Osteoblast (primary cell): ENCODE measurements around the gene KIAA0232. TPM values are rescaled to one million over a fixed set of nuclear protein-coding genes. Genes with fewer than 3 reads are reported as not detected.

Experiments
- DNase-seq: peaks from one replicate; pipeline ENCODE4 v3.0.0; 2011; ENCODE audit warnings: low spot score, mixed read lengths; ENCODE audit not compliant: insufficient read length; ENCODE audit errors: missing footprints
- H2AFZ ChIP-seq: 2 replicates; pipeline ENCODE4 v1.6.0; 2011; ENCODE audit warnings: mild to moderate bottlenecking, low read length
- H3K27ac ChIP-seq: 2 replicates; pipeline ENCODE4 v1.5.1; 2011; ENCODE audit warnings: mild to moderate bottlenecking, low read depth, low read length, moderate library complexity
- H3K27me3 ChIP-seq: 2 replicates; pipeline ENCODE4 v1.6.0; 2012; ENCODE audit warnings: mild to moderate bottlenecking, control low read depth, inconsistent platforms, low read length, moderate library complexity; ENCODE audit not compliant: insufficient read depth
- H3K36me3 ChIP-seq: 2 replicates; pipeline ENCODE4 v1.5.1; 2011; ENCODE audit warnings: mild to moderate bottlenecking, low read length, control low read depth, moderate library complexity; ENCODE audit not compliant: insufficient read depth
- H3K4me1 ChIP-seq: 2 replicates; pipeline ENCODE4 v1.5.1; 2011; ENCODE audit warnings: mild to moderate bottlenecking, low read length, control low read depth, moderate library complexity; ENCODE audit not compliant: insufficient read depth
- H3K4me2 ChIP-seq: 2 replicates; pipeline ENCODE4 v1.6.0; 2011; ENCODE audit warnings: mild to moderate bottlenecking, low read length; ENCODE audit not compliant: insufficient read depth
- H3K4me3 ChIP-seq: fragments of 200-600 bp; sonication (generic); 3 replicates; pipeline ENCODE4 v1.5.1; 2012; ENCODE audit warnings: mild to moderate bottlenecking, low read length, inconsistent platforms; ENCODE audit not compliant: insufficient read depth
- H3K79me2 ChIP-seq: 2 replicates; pipeline ENCODE4 v1.6.0; 2012; ENCODE audit warnings: mild to moderate bottlenecking, low read length, control low read depth, inconsistent platforms; ENCODE audit not compliant: insufficient read depth
- H3K9me3 ChIP-seq: 2 replicates; pipeline ENCODE4 v1.5.1; 2011; ENCODE audit warnings: low read depth, low read length, control low read depth
- H4K20me1 ChIP-seq: 2 replicates; pipeline ENCODE4 v1.6.0; 2012; ENCODE audit warnings: mild to moderate bottlenecking, low read length, control low read depth; ENCODE audit not compliant: insufficient read depth
- CTCF ChIP-seq: IDR thresholded peaks from 2 replicates; pipeline ENCODE4 v1.5.1; 2011; ENCODE audit warnings: mild to moderate bottlenecking, low read depth, low read length, moderate library complexity; ENCODE audit errors: extremely low read depth
- total RNA-seq: library from RNA; depleted of rRNA; stranded (reverse); fragments of >200 nt; gene quantifications from 2 replicates; pipeline ENCODE4 v1.2.3, GENCODE V29; 2012

KIAA0232 gene
- total RNA-seq, 1 donor, result 23.9 TPM

DNA sequence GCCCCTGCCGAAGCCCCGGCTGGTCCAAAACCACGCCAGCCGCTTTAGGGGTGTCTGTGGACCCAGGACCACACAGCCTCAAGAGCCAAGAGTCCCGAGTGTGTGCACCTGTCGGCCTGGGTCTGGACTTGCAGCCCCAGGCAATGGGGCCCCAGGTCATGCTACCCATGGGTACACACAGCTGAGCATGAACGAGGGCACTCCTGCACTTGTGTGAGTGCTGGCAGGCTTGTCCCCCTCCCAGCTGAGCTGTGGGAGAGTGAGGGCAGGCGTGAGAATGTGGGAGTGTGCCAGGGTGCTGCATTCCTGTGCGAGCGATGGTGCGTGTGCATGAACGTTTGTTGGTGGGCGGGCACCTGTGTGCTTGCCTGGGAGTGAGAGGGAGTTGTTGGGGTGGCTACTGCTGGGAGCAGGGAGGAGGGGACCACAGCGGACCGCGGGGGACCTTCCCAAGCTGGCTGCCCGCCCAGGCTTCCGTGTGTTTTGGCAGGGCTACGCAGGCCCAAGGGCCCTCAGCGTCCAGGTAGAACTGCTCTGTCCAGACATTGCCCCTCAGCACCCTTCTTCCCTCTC lies 35.7 kb upstream of the KIAA0232 start:
- no peaks in the 10 kb centered on the region for H3K9me3 ChIP-seq
- no peak for TF ChIP-seq CTCF
- no peaks in the 10 kb centered on the region for H3K79me2 ChIP-seq
- H3K4me3 ChIP-seq, result no peak overlapping the region
- peaks cover 5% of the 10 kb centered on the region for H3K4me1 ChIP-seq
- peak overlapping the region; percentile 25 for H2AFZ ChIP-seq
- H3K36me3 ChIP-seq, result no peaks in the 10 kb centered on the region
- no peak overlapping the region for H3K4me2 ChIP-seq
- no peaks in the 10 kb centered on the region for H4K20me1 ChIP-seq
- no peak overlapping the region for H3K27ac ChIP-seq
- H3K27me3 ChIP-seq, result no peaks in the 10 kb centered on the region
- DNase-seq, result peak; percentile 71

GRCh38 chr4:6747294-6748051 lies 35.1 kb upstream of the KIAA0232 start:
- no peak for TF ChIP-seq CTCF
- no peak for DNase-seq
- H2AFZ ChIP-seq, result peak overlapping the region; percentile 25

DNA sequence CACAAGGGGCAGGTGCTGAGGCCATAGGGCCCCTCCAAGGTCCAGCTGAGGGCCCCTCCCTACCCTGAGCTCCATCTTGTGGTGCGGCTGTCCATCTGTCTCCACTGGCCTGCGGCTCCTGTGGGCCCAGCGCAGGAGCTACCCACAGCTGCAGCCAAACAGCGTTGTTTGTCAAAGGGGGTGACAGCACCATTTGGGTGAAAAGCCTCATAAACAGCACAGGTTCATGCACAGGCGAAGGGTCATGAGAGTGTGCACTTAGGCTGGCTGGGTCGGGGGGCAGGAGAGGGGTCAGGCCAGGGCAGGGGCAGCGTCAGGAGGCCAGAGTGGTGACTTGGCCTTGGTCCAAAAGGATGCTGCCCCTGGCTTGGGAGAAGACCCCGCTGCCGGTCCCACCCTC lies 34.2 kb upstream of the KIAA0232 start:
- H3K9me3 ChIP-seq, result no peaks in the 10 kb centered on the region

More at GRCh38 chr4:6747294-6748051, 35.1 kb upstream of the KIAA0232 start:
- no peaks in the 10 kb centered on the region for H3K79me2 ChIP-seq
- no peak overlapping the region for H3K4me3 ChIP-seq
- H3K36me3 ChIP-seq, result no peaks in the 10 kb centered on the region
- no peaks in the 10 kb centered on the region for H4K20me1 ChIP-seq
- H3K27ac ChIP-seq, result no peak overlapping the region
- no peaks in the 10 kb centered on the region for H3K9me3 ChIP-seq
- H3K4me1 ChIP-seq, result peaks cover 5% of the 10 kb centered on the region
- H3K27me3 ChIP-seq, result no peaks in the 10 kb centered on the region
- no peak overlapping the region for H3K4me2 ChIP-seq

More for the DNA sequence above, 34.2 kb upstream of the KIAA0232 start:
- Histone ChIP-seq H3K36me3 (no peaks in the 10 kb centered on the region), H2AFZ (no peak overlapping the region), H3K4me2 (no peak overlapping the region), H3K79me2 (no peaks in the 10 kb centered on the region), H4K20me1 (no peaks in the 10 kb centered on the region), H3K27me3 (no peaks in the 10 kb centered on the region), H3K4me1 (peaks cover 5% of the 10 kb centered on the region), H3K27ac (no peak overlapping the region), H3K4me3 (no peak overlapping the region)
- no peak for TF ChIP-seq CTCF
- DNase-seq, result no peak
